Astrocyte of the spinal cord (primary cell): ENCODE data around the gene MOCS2.

Experiments
- DNase-seq: peaks from one replicate; pipeline ENCODE4 v3.0.0; 2011; ENCODE audit warnings: low read depth, low spot score
- H3K4me3 ChIP-seq: 2 replicates; pipeline ENCODE4 v1.5.1; 2011; ENCODE audit warnings: low read depth, mild to moderate bottlenecking, low read length, moderate library complexity
- CTCF ChIP-seq: IDR thresholded peaks from 2 replicates; pipeline ENCODE4 v1.5.1; 2012; ENCODE audit warnings: low read depth, mild to moderate bottlenecking, low read length, inconsistent platforms
- in situ Hi-C: cut with HindIII; loops from 2 replicates; pipeline ENCODE4 v1.10.0; 2017; ENCODE audit warnings: low sequenced_read_pairs

Gene MOCS2

GRCh38 chr5:53126521-53126920, 17.0 kb upstream of the MOCS2 start:
- in situ Hi-C loops: no loop called here
- H3K4me3 ChIP-seq: no peak overlapping the region
- no peak for TF ChIP-seq CTCF
- DNase-seq: peak; percentile 70

GRCh38 chr5:53123702-53124101, 14.1 kb upstream of the MOCS2 start:
- TF ChIP-seq CTCF: no peak
- in situ Hi-C loops: no loop called here
- no peak overlapping the region for H3K4me3 ChIP-seq
- DNase-seq: peak; percentile 47

- H3K4me3 ChIP-seq: no peak overlapping the region
- DNase-seq: no peak
- TF ChIP-seq CTCF: no peak
- in situ Hi-C loops: no loop called here
These were observed 10.6 kb upstream of the MOCS2 start for GRCh38 chr5:53120165-53120564.

GRCh38 chr5:53118879-53119278, 9.3 kb upstream of the MOCS2 start:
- H3K4me3 ChIP-seq: no peak overlapping the region
- in situ Hi-C loops: no loop called here
- TF ChIP-seq CTCF: no peak
- no peak for DNase-seq

- in situ Hi-C loops: no loop called here
- no peak for DNase-seq
- TF ChIP-seq CTCF: no peak
- no peak overlapping the region for H3K4me3 ChIP-seq
These were observed 7.0 kb upstream of the MOCS2 start for GRCh38 chr5:53116597-53116996.

GRCh38 chr5:53114988-53115387, 5.4 kb upstream of the MOCS2 start:
- in situ Hi-C loops: no loop called here
- peak; percentile 36 for DNase-seq
- H3K4me3 ChIP-seq: no peak overlapping the region
- peak; percentile 42 for TF ChIP-seq CTCF

- in situ Hi-C loops: no loop called here
- no peak for DNase-seq
- H3K4me3 ChIP-seq: no peak overlapping the region
- TF ChIP-seq CTCF: no peak
These were observed 4.4 kb upstream of the MOCS2 start for GRCh38 chr5:53113947-53114346.
